Hepatocyte (in vitro differentiated cells): Measurements from ENCODE around the gene GFY.

Experiments used
- CTCF ChIP-seq: fragments of 200-600 bp; sonication (generic); IDR thresholded peaks from 2 replicates; pipeline ENCODE4 v1.5.1; 2016; ENCODE audit warnings: antibody characterized with exemption, mild to moderate bottlenecking; ENCODE audit not compliant: poor library complexity
- EZH2 ChIP-seq: fragments of 200-600 bp; sonication (generic); IDR thresholded peaks from 2 replicates; pipeline ENCODE4 v1.6.1; 2016; ENCODE audit warnings: antibody characterized with exemption, mild to moderate bottlenecking, borderline replicate concordance

GRCh38 chr19:49423071-49423984 lies 1.9 kb upstream of the GFY start, which contains the start of gene PTH2:
- no peak for TF ChIP-seq CTCF
- TF ChIP-seq EZH2, result no peak
